Kidney capillary endothelial cell (primary cell): ENCODE measurements around the gene PCDHA13.
"Not testable (repeated sequence)": the region's sequence is repeated elsewhere in the genome, so short reads cannot be mapped to it uniquely, and the experiment has no call there.

ENCODE experiments used
- DNase-seq: peaks from one replicate; pipeline ENCODE4 v3.0.0-alpha.2; 2018; ENCODE audit warnings: low spot score

The PCDHA13 gene

GRCh38 chr5:140870221-140871201 is 11.4 kb upstream of the PCDHA13 start:
- no peak for DNase-seq

- no peak for DNase-seq
Observed at GRCh38 chr5:140875085-140876065, 6.5 kb upstream of the PCDHA13 start, which contains the start of gene PCDHA12. TSS of gene PCDHA12 (plus strand) at chr5:140875308. CDS start at chr5:140875473, 165 bp downstream.

- not testable (repeated sequence) for DNase-seq
Observed at GRCh38 chr5:140876541-140877261, 5.2 kb upstream of the PCDHA13 start.

- no peak for DNase-seq
Observed at GRCh38 chr5:140877262-140877581, 4.7 kb upstream of the PCDHA13 start.

GRCh38 chr5:140882591-140882899 is 621 bp downstream of the PCDHA13 start:
- no peak for DNase-seq

GRCh38 chr5:140883373-140883772 is 1.4 kb downstream of the PCDHA13 start:
- DNase-seq, result no peak

GRCh38 chr5:140883927-140884697 is 2.2 kb downstream of the PCDHA13 start:
- no peak for DNase-seq

GRCh38 chr5:140916325-140916724 is 34.4 kb downstream of the PCDHA13 start:
- no peak for DNase-seq

GRCh38 chr5:140923601-140924000 is 41.7 kb downstream of the PCDHA13 start:
- DNase-seq, result no peak

GRCh38 chr5:140925806-140926442 is 44.0 kb downstream of the PCDHA13 start, which contains the start of gene PCDHAC1:
TSS of gene PCDHAC1 (plus strand) at chr5:140926299. CDS start at chr5:140926893, 594 bp downstream.
- DNase-seq, result no peak

- DNase-seq, result no peak
Observed at GRCh38 chr5:140926443-140927227, 44.7 kb downstream of the PCDHA13 start.

GRCh38 chr5:140927228-140927573 is 45.3 kb downstream of the PCDHA13 start:
- DNase-seq, result no peak
